OCI-LY3 (cell line): ENCODE data around the gene MIER2.

ENCODE experiments used
- CTCF ChIP-seq: fragments of 200-600, 300-600 bp; sonication (generic); IDR thresholded peaks from 2 replicates; pipeline ENCODE4 v1.5.1; 2014; ENCODE audit warnings: antibody characterized with exemption, low read length, low read depth
- EZH2phosphoT487 ChIP-seq: fragments of 200-600 bp; shearing (Covaris generic); IDR thresholded peaks from 2 replicates; pipeline ENCODE4 v1.6.1; 2018; ENCODE audit warnings: antibody characterized with exemption, mixed run types, low read depth

- TF ChIP-seq CTCF (no peak), EZH2phosphoT487 (no peak)
These were observed 71.2 kb downstream of the MIER2 start for GRCh38 chr19:273393-273792.
